Smooth muscle cell (in vitro differentiated cells): ENCODE measurements around the gene HS1BP3. TPM values are rescaled to one million over a fixed set of nuclear protein-coding genes. Genes with fewer than 3 reads are reported as not detected.

Experiments
- DNase-seq: peaks from one replicate; lab custom pipeline; 2025; ENCODE audit not compliant: unreplicated experiment; lab: John Stamatoyannopoulos, UW
- H2AFZ ChIP-seq: fragments of 200-600 bp; sonication (generic); 2 replicates; pipeline ENCODE4 v1.6.0; 2016; ENCODE audit warnings: antibody characterized with exemption, low read depth, mild to moderate bottlenecking
- H3F3A ChIP-seq: fragments of 200-600 bp; sonication (generic); 2 replicates; pipeline ENCODE4 v1.6.0; 2017; ENCODE audit warnings: antibody characterized with exemption, low read depth
- H3K27ac ChIP-seq: fragments of 200-600 bp; sonication (generic); 2 replicates; pipeline ENCODE4 v1.5.1; 2016; ENCODE audit warnings: low read depth, mild to moderate bottlenecking
- H3K27me3 ChIP-seq: fragments of 200-600 bp; sonication (generic); 2 replicates; pipeline ENCODE4 v1.6.1; 2016; ENCODE audit warnings: low read depth, mild to moderate bottlenecking
- H3K36me3 ChIP-seq: fragments of 200-600 bp; sonication (generic); 2 replicates; pipeline ENCODE4 v1.5.1; 2016; ENCODE audit warnings: low read depth
- H3K4me1 ChIP-seq: fragments of 200-600 bp; sonication (generic); 2 replicates; pipeline ENCODE4 v1.5.1; 2016; ENCODE audit warnings: low read depth
- H3K4me2 ChIP-seq: fragments of 200-600 bp; sonication (generic); 2 replicates; pipeline ENCODE4 v1.6.0; 2016; ENCODE audit warnings: mild to moderate bottlenecking
- H3K4me3 ChIP-seq: fragments of 200-600 bp; sonication (generic); 2 replicates; pipeline ENCODE4 v1.5.1; 2016; ENCODE audit warnings: mild to moderate bottlenecking
- H3K79me2 ChIP-seq: fragments of 200-600 bp; sonication (generic); 2 replicates; pipeline ENCODE4 v1.6.0; 2016; ENCODE audit warnings: low read depth, mild to moderate bottlenecking
- H3K9ac ChIP-seq: fragments of 200-600 bp; sonication (generic); 2 replicates; pipeline ENCODE4 v1.6.0; 2016; ENCODE audit warnings: low read depth
- H3K9me3 ChIP-seq: fragments of 200-600 bp; sonication (generic); replicated peaks from 2 replicates; pipeline ENCODE4 v1.5.1; 2016; ENCODE audit warnings: low read depth
- H4K20me1 ChIP-seq: fragments of 200-600 bp; sonication (generic); 2 replicates; pipeline ENCODE4 v1.6.0; 2016; ENCODE audit warnings: low read depth
- CTCF ChIP-seq: fragments of 200-600 bp; sonication (generic); IDR thresholded peaks from 2 replicates; pipeline ENCODE4 v1.5.1; 2017; ENCODE audit warnings: borderline replicate concordance, mild to moderate bottlenecking, antibody characterized with exemption; ENCODE audit not compliant: insufficient read depth, poor library complexity, severe bottlenecking
- WGBS: methylation state at CpG from one replicate; pipeline ENCODE4 v1.1.7; 2016; ENCODE audit warnings: low lambda C conversion rate; 5-methylcytosine and 5-hydroxymethylcytosine counted together
- polyA plus RNA-seq: library from polyadenylated mRNA; unstranded; fragments of >200 nt; fragmentation: Nextera tagmentation; extraction: Ambion mirVana; gene quantifications from 2 replicates; pipeline ENCODE4 v1.2.1, GENCODE V29; 2016
- total RNA-seq: library from RNA; depleted of rRNA; stranded (reverse); fragments of >200 nt; gene quantifications from 2 replicates; pipeline ENCODE4 v1.2.3, GENCODE V29; 2014

HS1BP3 gene
- total and polyA plus RNA-seq, 2 experiments from 2014 or later, result 9.3 to 20.4 TPM

- 91% methylated on average over 8 of the region's 8 CpGs for WGBS
- Histone ChIP-seq H3K27me3 (no peaks in the 10 kb centered on the region), H3K27ac (no peak overlapping the region), H3F3A (no peaks in the 10 kb centered on the region), H3K4me2 (no peak overlapping the region), H2AFZ (no peak overlapping the region), H3K9ac (no peak overlapping the region), H3K4me3 (no peak overlapping the region), H3K79me2 (peaks cover 9% of the 10 kb centered on the region), H4K20me1 (peaks cover 14% of the 10 kb centered on the region), H3K36me3 (no peaks in the 10 kb centered on the region), H3K9me3 (no peaks in the 10 kb centered on the region), H3K4me1 (peaks cover 6% of the 10 kb centered on the region)
- TF ChIP-seq CTCF, result no peak
- DNase-seq, result no peak
Measured at GRCh38 chr2:20647738-20648137, 3.2 kb downstream of the HS1BP3 start.

- H3K79me2 ChIP-seq, result peaks cover 9% of the 10 kb centered on the region
Measured at GRCh38 chr2:20647211-20647610, 3.7 kb downstream of the HS1BP3 start.

GRCh38 chr2:20646446-20646845 lies 4.5 kb downstream of the HS1BP3 start:
- H4K20me1 ChIP-seq, result peaks cover 19% of the 10 kb centered on the region
- TF ChIP-seq CTCF, result no peak
- no peak overlapping the region for H3K4me3 ChIP-seq
- no peak overlapping the region for H3K9ac ChIP-seq
- no peaks in the 10 kb centered on the region for H3K9me3 ChIP-seq
- no peak overlapping the region for H3K4me2 ChIP-seq
- H3K4me1 ChIP-seq, result peaks cover 6% of the 10 kb centered on the region
- no peaks in the 10 kb centered on the region for H3K36me3 ChIP-seq
- no peak for DNase-seq
- WGBS, result 95% methylated on average over 20 of the region's 20 CpGs
- peaks cover 9% of the 10 kb centered on the region for H3K79me2 ChIP-seq
- no peak overlapping the region for H2AFZ ChIP-seq
- H3K27ac ChIP-seq, result no peak overlapping the region
- H3F3A ChIP-seq, result no peaks in the 10 kb centered on the region
- H3K27me3 ChIP-seq, result no peaks in the 10 kb centered on the region

More at GRCh38 chr2:20647211-20647610, 3.7 kb downstream of the HS1BP3 start:
- no peak overlapping the region for H3K9ac ChIP-seq
- peaks cover 6% of the 10 kb centered on the region for H3K4me1 ChIP-seq
- H3F3A ChIP-seq, result no peaks in the 10 kb centered on the region
- H3K36me3 ChIP-seq, result no peaks in the 10 kb centered on the region
- H2AFZ ChIP-seq, result no peak overlapping the region
- H3K27ac ChIP-seq, result no peak overlapping the region
- H3K4me3 ChIP-seq, result no peak overlapping the region
- peaks cover 14% of the 10 kb centered on the region for H4K20me1 ChIP-seq
- WGBS, result 97% methylated on average over 3 of the region's 3 CpGs
- DNase-seq, result no peak
- TF ChIP-seq CTCF, result no peak
- no peak overlapping the region for H3K4me2 ChIP-seq
- no peaks in the 10 kb centered on the region for H3K27me3 ChIP-seq
- H3K9me3 ChIP-seq, result no peaks in the 10 kb centered on the region

GRCh38 chr2:20645761-20646160 lies 5.1 kb downstream of the HS1BP3 start:
- Histone ChIP-seq H3K9me3 (no peaks in the 10 kb centered on the region), H3F3A (no peaks in the 10 kb centered on the region), H3K27me3 (no peaks in the 10 kb centered on the region), H3K27ac (no peak overlapping the region), H3K4me3 (no peak overlapping the region), H3K9ac (no peak overlapping the region), H3K36me3 (no peaks in the 10 kb centered on the region), H4K20me1 (peaks cover 19% of the 10 kb centered on the region), H2AFZ (no peak overlapping the region), H3K4me2 (no peak overlapping the region), H3K79me2 (peaks cover 8% of the 10 kb centered on the region), H3K4me1 (peaks cover 6% of the 10 kb centered on the region)
- no peak for DNase-seq
- no peak for TF ChIP-seq CTCF
- 95% methylated on average over 10 of the region's 10 CpGs for WGBS
